T-helper 1 cell treated with Interleukin-12 subunit alpha and Interleukin-12 subunit beta and Interleukin-4 antibody, amounts not matched to agents 30 μg/mL and 1 μg/mL, for 36 hours (primary cell): ENCODE measurements around the gene RND1.
"Not testable (repeated sequence)": the region's sequence is repeated elsewhere in the genome, so short reads cannot be mapped to it uniquely, and the experiment has no call there.

Experiments
- H3K27ac Mint-ChIP-seq: one replicate; pipeline ENCODE4 v1.8.0; 2021; ENCODE audit warnings: mild to moderate bottlenecking, mixed read lengths
- H3K27me3 Mint-ChIP-seq: one replicate; pipeline ENCODE4 v1.8.0; 2021; ENCODE audit warnings: low read depth, mixed read lengths
- H3K36me3 Mint-ChIP-seq: one replicate; pipeline ENCODE4 v1.8.0; 2021; ENCODE audit warnings: low read depth, mixed read lengths
- H3K4me1 Mint-ChIP-seq: one replicate; pipeline ENCODE4 v1.8.0; 2021; ENCODE audit warnings: low read depth, mixed read lengths
- H3K4me3 Mint-ChIP-seq: one replicate; pipeline ENCODE4 v1.8.0; 2021; ENCODE audit warnings: mild to moderate bottlenecking, moderate library complexity, mixed read lengths
- H3K9me3 Mint-ChIP-seq: one replicate; pipeline ENCODE4 v1.8.0; 2021; ENCODE audit warnings: mixed read lengths

RND1 gene

DNA sequence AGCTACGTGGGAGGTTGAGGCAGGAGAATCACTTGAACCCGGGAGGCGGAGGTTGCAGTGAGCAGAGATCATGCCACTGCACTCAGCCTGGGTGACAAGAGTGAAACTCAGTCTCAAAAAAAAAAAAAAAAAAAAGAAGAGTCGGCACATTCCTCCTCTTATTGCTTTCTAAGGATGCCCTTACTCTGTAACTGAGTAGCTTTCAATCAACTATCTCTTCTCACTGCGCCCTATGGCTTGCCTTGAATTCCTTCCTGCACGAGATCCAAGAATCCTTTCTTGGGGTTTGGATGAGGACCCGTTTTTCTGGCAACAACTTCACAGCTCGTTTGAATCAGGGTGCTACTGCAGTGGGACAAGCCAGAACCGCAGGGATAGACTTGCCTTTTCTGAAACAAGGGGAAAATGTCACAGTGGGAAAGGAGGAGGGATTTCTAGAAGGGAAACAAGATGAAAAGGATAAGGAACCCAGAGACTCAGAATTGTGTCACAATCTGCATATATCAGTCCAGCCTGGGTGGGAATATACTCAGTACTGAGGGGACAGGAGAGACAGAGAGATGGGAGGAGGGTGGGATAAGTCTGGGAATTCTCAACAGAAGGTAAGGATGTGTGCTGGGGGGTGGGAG is 16.1 kb upstream of the RND1 start:
- H3K27me3 Mint-ChIP-seq: peaks cover 46% of the 10 kb centered on the region
- H3K9me3 Mint-ChIP-seq: no peaks in the 10 kb centered on the region
- no peak overlapping the region for H3K27ac Mint-ChIP-seq
- no peak overlapping the region for H3K4me3 Mint-ChIP-seq
- H3K36me3 Mint-ChIP-seq: no peaks in the 10 kb centered on the region
- H3K4me1 Mint-ChIP-seq: peaks cover 7% of the 10 kb centered on the region

DNA sequence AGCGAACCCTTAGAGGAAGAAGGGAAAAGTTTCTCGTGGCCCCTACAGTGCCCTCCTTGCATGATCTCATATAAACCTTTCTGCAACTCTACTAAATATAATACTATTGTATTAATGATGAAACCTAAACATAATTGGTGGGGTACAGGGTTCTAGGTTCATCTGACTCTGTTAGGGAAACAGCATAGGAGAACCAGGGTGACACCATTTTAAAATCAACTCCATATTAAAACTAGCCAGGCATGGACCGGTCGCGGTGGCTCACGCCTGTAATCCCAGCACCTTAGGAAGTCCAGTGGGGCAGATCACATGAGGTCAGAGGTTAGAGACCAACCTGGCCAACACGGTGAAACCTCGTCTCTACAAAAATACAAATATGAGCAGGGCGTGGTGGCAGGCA is 15.0 kb upstream of the RND1 start:
- H3K9me3 Mint-ChIP-seq: no peaks in the 10 kb centered on the region
- no peak overlapping the region for H3K4me3 Mint-ChIP-seq
- no peaks in the 10 kb centered on the region for H3K36me3 Mint-ChIP-seq
- no peak overlapping the region for H3K27ac Mint-ChIP-seq
- peaks cover 46% of the 10 kb centered on the region for H3K27me3 Mint-ChIP-seq
- peaks cover 7% of the 10 kb centered on the region for H3K4me1 Mint-ChIP-seq

DNA sequence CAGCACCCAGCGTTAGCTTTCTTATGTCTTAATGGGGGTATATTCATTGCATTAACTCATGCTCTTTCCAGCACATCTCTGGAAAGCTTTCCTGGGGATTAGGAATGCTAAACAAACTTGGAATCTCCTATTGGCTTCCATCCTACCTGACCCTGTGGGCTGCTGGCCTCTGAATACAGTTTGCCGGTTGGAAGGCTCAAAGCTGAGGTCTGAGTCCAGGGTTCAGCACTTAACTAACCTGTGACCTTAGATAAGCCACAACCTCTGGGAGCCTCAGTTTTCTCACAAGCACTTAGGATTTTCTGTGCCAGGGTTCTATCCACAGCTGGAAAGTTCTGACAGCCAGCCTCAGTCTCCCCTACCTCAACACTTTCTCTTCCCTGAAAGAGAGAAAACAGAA is 12.9 kb upstream of the RND1 start:
- no peak overlapping the region for H3K27ac Mint-ChIP-seq
- H3K4me3 Mint-ChIP-seq: no peak overlapping the region
- H3K9me3 Mint-ChIP-seq: no peaks in the 10 kb centered on the region
- peaks cover 7% of the 10 kb centered on the region for H3K4me1 Mint-ChIP-seq
- no peaks in the 10 kb centered on the region for H3K36me3 Mint-ChIP-seq
- H3K27me3 Mint-ChIP-seq: peaks cover 43% of the 10 kb centered on the region

DNA sequence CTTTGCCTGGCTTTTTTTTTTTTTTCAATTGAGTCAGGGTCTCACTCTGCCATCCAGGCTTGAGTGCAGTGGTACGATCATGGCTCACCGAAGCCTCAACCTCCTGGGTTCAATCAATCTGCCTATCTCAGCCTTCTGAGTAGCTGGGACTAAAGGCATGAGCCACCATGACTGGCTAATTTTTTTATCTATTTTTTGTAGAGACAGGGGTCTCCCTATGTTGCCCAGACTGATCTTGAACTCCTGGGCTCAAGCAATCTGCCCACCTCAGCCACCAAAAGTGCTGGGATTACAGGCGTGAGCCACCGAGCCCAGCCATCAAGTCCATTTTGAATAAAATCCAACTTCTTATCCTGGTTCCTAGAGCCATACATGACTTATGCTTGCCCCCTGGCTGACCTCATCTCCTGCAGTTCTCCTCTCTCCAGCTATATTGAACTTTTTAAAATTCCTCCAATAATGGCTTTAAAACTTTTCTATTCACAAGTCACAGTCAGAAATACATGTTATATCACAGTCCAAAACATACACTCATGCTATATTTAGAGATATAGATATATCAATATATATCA is 10.4 kb upstream of the RND1 start:
- Mint-ChIP-seq H3K9me3 (no peaks in the 10 kb centered on the region), H3K36me3 (no peaks in the 10 kb centered on the region), H3K27ac (no peak overlapping the region), H3K4me1 (no peaks in the 10 kb centered on the region), H3K27me3 (peaks cover 27% of the 10 kb centered on the region), H3K4me3 (no peak overlapping the region)

DNA sequence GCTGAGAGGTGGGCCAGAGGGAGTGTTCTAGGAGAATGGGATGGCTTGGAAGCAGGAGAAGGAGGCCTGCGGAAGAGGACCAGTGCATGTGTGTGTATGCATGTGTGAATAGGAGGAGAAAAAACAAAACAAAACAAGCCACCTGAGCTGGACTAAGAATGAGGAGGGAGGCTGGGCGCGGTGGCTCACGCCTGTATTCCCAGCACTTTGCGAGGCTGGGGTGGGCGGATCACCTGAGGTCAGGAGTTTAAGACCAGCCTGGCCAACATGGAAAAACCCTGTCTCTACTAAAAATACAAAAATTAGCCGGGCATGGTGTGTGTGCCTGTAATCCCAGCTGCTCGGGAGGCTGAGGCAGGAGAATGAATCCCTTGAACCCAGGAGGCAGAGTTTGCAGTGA is 7.9 kb upstream of the RND1 start:
- H3K9me3 Mint-ChIP-seq, H3K27ac Mint-ChIP-seq, H3K4me3 Mint-ChIP-seq, H3K4me1 Mint-ChIP-seq, H3K36me3 Mint-ChIP-seq: not testable (repeated sequence)
- peaks cover 14% of the 10 kb centered on the region for H3K27me3 Mint-ChIP-seq

DNA sequence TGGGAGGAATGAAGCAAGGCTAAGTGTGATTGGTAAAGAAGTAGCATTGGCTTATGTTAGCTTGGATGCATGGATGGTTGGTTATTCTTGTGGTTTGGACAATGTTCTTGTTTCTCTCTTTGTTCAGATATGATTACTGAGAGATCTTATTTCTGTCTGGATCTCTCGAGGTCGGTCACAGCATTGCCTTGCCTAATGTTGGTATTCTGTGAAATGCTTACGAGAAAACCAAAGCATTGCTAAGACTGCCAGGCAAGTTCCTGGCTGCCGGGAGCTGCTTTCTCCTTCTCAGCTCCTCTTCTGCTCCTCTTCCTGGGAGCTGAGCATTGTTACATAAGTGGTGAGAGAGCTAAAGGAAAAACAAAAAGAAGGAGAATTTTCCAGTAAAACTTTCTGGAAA is 7.4 kb upstream of the RND1 start:
- H3K27me3 Mint-ChIP-seq: peaks cover 14% of the 10 kb centered on the region
- no peaks in the 10 kb centered on the region for H3K36me3 Mint-ChIP-seq
- no peak overlapping the region for H3K27ac Mint-ChIP-seq
- no peaks in the 10 kb centered on the region for H3K9me3 Mint-ChIP-seq
- no peak overlapping the region for H3K4me3 Mint-ChIP-seq
- H3K4me1 Mint-ChIP-seq: no peaks in the 10 kb centered on the region

DNA sequence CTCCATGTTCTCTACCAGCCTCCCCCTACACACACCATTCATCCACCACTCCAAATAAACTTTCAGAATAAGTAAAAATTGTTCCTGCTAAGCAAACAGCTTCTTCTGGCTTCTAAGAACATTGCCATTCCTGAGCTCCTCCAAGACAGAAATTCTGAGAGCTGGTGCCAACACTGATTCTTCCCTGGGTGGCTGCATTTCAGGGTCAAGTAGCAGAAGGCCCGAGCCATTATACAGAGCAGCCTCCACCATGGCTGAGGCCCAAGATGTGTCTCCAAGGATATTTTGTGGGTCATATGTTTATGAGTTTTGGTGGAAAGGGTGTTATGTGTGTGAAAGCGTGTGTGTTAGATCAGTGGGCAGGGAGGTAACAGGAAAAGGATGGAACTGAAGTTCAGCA is 3.5 kb upstream of the RND1 start:
- Mint-ChIP-seq H3K27ac (no peak overlapping the region), H3K4me3 (no peak overlapping the region), H3K9me3 (no peaks in the 10 kb centered on the region), H3K4me1 (peaks cover 17% of the 10 kb centered on the region), H3K27me3 (peaks cover 14% of the 10 kb centered on the region), H3K36me3 (peaks cover under 1% of the 10 kb centered on the region)

DNA sequence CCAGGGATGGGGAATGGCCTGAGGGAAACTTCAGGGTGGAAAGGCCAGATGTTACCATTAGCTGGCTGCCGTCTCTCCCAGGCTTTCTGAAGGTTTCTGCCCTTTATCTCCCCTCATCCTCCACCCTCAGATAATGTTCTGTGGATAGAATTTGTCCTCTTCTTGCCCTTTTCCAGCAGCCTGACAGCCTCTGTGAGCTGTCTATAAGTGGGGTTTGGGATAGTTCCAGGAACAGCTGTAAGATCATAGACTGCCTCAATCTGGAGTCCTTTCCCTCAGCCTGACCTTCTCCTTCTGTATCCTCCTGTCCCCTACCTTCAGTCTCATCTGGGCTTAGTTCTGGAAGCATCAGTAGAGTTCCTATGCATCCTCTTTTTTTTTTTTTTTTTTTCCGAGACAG is 2.8 kb upstream of the RND1 start:
- Mint-ChIP-seq H3K27me3 (peaks cover 19% of the 10 kb centered on the region), H3K36me3 (peaks cover 5% of the 10 kb centered on the region), H3K4me3 (no peak overlapping the region), H3K27ac (no peak overlapping the region), H3K9me3 (no peaks in the 10 kb centered on the region), H3K4me1 (peaks cover 23% of the 10 kb centered on the region)

DNA sequence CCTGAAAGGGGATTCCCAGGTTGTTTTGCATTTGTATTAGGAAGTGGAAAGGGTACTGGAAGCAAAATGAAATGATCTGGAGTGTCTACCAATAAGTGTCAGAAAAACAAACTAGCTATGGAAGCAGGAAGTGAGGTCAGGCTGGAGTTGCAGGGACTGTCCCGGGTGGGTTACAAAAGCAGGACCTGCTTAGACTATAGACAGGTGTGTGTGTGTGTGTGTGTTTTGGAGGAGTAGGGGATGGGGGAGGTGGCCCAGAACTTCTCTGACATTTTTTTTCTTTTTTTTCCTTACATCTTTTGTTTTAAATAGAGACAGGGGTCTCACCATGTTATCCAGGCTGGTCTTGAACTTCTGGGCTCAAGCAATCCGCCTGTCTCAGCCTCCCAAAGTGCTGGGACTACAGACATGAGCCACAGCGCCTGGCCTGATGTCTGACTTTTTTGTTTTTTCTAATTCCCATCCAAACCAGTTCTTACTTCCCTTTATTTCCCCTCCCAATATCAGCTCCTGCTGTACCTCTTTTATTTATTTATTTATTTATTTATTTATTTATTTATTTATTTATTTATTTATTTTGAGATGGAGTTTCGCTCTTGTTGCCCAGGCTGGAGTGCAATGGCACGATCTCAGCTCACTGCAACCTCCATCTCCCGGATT is 512 bp upstream of the RND1 start:
- H3K9me3 Mint-ChIP-seq: no peaks in the 10 kb centered on the region
- H3K27me3 Mint-ChIP-seq: peaks cover 10% of the 10 kb centered on the region
- H3K27ac Mint-ChIP-seq: peak overlapping the region; percentile 85
- peaks cover 23% of the 10 kb centered on the region for H3K4me1 Mint-ChIP-seq
- H3K4me3 Mint-ChIP-seq: peak overlapping the region; percentile 94
- peaks cover 12% of the 10 kb centered on the region for H3K36me3 Mint-ChIP-seq

DNA sequence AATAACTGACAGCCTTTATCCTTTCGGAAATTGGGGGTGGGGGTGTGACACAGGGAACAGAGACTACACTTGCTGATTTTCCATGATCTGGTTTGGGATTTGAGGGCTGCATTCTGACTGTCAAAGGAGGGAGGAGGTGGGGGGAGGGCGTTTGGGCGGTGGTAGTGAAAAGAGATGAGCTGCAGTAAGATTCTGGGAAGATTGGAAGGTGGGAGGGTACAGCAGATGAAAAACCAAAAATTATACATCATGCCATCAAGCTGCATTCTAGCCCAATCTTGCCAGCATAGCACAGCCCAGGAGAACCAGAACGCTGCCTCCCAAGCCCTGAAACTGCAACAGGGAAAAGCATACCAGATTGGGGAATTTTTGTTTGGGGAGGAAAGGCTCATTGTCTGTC is 2.4 kb downstream of the RND1 start:
- Mint-ChIP-seq H3K27me3 (peaks cover 10% of the 10 kb centered on the region), H3K9me3 (no peaks in the 10 kb centered on the region), H3K4me1 (peaks cover 23% of the 10 kb centered on the region), H3K4me3 (no peak overlapping the region), H3K36me3 (peaks cover 18% of the 10 kb centered on the region), H3K27ac (no peak overlapping the region)

DNA sequence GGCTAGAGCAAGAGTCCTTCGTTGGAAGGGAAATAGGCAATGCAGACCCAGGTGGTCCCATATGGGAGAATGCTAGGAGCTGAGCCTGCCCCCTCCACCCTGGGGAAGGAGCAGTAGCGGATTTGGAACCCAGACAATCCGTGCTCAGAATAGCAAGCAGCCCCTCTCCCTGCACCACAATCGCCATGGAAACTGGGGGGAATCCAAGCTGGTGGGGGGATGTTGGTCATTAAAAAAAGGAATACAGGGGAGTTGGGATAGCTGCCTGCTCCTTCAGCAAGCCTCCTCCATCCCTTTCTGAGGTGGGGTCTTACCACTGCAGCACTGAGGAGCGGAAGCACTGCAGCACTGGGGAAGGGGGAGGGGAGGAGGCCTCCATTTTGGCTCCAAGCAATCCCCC is 2.9 kb downstream of the RND1 start:
- Mint-ChIP-seq H3K27ac (no peak overlapping the region), H3K4me3 (no peak overlapping the region), H3K36me3 (peaks cover 19% of the 10 kb centered on the region), H3K9me3 (no peaks in the 10 kb centered on the region), H3K27me3 (peaks cover 10% of the 10 kb centered on the region), H3K4me1 (peaks cover 23% of the 10 kb centered on the region)

DNA sequence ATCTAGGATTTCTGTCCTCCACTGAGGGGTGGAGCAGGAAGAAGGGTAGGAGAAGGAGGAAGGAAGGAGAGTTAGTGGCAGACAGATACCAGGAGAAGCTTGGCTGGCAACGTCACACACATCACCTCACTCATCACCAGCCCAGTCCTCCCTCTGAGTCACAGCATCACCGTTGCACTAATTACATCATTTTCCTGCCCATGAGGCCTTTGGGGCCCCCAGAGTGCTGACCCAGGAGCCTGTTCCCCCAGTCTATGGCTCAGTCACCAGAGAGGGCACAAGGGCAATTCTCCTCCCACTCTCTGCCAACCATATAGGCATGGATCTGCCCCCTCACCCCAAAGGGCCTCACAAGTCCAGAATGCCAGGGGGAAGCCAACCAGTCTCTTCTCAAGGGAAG is 4.6 kb downstream of the RND1 start:
- Mint-ChIP-seq H3K4me3 (no peak overlapping the region), H3K27ac (no peak overlapping the region), H3K27me3 (peaks cover 10% of the 10 kb centered on the region), H3K9me3 (no peaks in the 10 kb centered on the region), H3K36me3 (peaks cover 19% of the 10 kb centered on the region), H3K4me1 (peaks cover 21% of the 10 kb centered on the region)

DNA sequence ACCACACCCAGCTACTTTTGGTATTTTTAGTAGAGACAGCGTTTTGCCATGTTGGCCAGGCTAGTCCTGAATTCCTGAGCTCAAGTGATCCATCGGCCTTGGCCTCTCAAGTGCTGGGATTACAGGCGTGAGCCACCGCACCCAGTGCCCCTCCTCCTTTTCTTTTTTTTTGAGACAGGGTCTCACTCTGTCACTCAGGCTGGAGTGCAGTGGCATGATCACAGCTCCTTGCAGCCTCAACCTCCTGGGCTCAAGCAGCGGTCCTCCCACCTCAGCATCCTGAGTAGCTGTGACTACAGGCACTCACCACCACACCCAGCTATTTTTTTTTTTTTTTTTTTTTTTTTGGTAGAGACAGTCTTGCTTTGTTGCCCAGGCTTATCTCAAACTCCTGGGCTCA is 5.4 kb downstream of the RND1 start:
- peaks cover 19% of the 10 kb centered on the region for H3K36me3 Mint-ChIP-seq
- not testable (repeated sequence) for H3K4me3 Mint-ChIP-seq, H3K9me3 Mint-ChIP-seq, H3K27ac Mint-ChIP-seq
- peaks cover 10% of the 10 kb centered on the region for H3K27me3 Mint-ChIP-seq
- H3K4me1 Mint-ChIP-seq: peaks cover 15% of the 10 kb centered on the region

DNA sequence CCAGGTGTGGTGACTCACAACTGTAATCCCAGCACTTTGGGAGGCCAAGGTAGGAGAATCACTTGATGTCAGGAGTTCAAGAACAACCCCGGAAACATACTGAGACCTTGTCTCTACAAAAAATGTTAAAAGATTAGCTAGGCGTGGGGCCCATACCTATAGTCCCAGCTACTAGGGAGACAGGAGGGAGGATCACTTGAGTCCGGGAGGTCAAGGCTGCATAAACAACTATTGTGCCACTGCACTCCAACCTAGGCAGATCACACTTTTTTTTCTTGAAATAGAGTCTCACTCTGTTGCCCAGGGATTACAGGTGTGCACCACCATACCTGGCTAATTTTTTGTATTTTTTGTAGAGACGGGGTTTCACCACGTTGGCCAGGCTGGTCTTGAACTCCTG is 6.1 kb downstream of the RND1 start:
- Mint-ChIP-seq H3K4me1 (peaks cover 9% of the 10 kb centered on the region), H3K27me3 (peaks cover 9% of the 10 kb centered on the region), H3K4me3 (no peak overlapping the region), H3K27ac (no peak overlapping the region), H3K9me3 (no peaks in the 10 kb centered on the region), H3K36me3 (peaks cover 19% of the 10 kb centered on the region)

DNA sequence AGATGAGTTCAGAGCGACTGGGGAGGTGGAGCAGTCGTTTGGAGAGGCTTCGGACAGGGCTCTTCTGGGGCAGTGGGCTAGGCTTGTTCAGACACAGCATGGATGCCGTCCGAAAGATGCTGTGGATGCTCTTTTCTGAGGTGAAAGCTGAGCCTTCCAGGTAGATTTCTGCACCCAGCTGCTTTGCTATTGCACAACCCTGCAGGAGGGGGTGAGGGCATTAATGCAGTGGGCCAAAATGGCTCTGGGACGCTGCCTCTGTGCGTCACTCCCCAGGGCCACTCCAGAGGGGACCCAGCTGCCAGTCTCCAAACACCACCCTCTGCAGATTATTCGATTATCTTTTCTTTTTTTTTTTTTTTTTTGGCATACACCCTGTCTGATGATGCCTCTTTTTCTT is 7.6 kb downstream of the RND1 start:
- no peak overlapping the region for H3K4me3 Mint-ChIP-seq
- no peaks in the 10 kb centered on the region for H3K9me3 Mint-ChIP-seq
- no peak overlapping the region for H3K27ac Mint-ChIP-seq
- H3K27me3 Mint-ChIP-seq: no peaks in the 10 kb centered on the region
- H3K36me3 Mint-ChIP-seq: peaks cover 14% of the 10 kb centered on the region
- H3K4me1 Mint-ChIP-seq: peaks cover 6% of the 10 kb centered on the region
